Measurements from ENCODE around the gene RPS16.

RPS16 gene

DNA sequence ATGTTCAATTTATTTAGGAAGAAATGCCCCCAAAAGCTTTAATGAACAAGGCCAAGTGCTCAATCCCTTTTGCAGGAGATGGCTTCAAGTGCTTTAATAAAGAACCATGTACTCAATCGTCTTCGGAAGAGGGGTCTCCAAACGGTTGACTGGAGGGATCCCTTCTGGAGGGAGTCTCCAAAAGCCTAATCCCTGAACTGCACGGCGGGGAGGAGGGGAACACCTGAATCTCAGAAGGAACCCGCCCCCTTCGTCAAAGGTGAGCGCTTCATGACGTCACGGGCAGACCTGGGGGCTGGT lies 45.3 kb downstream of the RPS16 start:
- peak in 1 of 3 donors; percentile 59 for DNase-seq (ENCODE audit: low read depth in 2 of 3, low spot score in 1 of 3)

DNA sequence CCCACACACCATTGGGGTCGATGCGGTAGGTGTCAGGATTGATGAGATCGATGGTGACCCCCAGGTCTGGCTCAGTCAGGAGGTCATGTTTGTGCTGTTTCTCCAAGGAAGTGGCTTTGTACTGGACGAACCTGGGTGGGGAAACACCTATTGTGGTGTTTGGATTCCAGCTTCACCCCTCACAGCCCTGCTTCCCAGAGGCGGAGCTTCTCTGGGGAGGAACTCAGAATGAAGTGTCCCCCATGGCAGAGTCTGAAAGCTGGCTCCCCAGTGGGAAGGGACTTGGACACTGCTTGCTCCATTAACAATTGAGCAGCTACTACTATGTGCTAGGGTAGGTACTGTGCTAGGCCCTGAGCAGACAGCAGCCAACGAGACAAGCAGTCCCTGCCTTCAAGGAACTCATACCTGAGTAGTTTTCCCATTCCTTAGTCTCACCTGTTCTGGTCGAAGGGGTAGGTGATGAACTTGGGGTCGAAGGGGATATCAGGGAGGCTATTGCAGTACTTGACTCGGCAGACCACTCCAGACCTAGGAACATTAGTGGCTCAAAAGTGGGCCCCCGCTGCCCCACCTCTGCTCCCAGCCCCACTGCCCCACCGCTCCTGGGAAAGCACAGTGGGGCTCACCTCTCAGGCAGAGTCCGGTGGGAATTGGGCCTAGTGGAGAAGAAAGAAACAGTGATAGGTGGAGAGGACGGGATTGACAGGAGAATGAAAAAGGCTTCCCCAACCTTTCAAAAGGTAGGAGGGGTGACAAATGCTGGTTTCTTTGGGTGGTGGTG lies 45.9 kb downstream of the RPS16 start:
- no peak for DNase-seq (ENCODE audit: low read depth in 2 of 3, low spot score in 1 of 3)

DNA sequence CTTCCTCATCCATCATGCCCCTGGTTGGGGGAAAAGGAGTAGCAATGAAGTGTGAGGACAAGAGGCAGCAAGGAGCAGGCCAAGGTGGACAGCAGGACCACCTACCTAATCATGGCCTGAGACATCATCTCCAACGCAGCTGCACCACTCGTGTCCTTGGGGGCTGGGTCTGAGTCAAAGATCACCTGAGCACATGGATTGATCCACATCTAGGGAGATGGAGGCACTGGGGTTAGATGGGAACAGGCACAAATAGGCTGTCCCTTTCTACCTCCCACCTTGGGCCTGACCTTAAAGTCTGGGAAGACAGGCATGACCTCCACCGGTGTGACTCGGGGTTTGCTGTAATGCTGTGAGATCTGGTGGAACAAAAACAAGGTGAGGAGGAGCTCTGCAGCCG lies 47.1 kb downstream of the RPS16 start:
- no peak for DNase-seq (ENCODE audit: low read depth in 2 of 3, low spot score in 1 of 3)

DNA sequence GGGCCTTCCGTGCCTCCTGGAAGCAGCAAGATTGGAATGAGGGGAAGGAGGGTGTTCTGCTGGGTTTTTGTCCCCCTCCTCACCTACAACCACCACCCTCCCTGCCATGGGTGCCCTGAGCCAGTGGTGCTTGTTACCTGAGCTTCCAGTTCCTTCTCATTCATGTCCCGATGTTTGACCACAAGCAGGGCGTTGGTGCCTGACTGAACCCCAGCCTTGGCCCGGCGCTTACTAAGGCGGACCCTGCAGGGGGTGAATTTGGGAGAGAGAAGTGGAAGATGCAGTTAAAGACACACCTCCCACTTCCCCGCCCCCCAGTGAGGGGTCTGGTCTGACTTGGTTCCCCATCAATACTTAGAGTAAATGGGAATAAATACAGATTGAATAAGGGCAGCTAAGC lies 49.2 kb downstream of the RPS16 start:
- no peak for DNase-seq (ENCODE audit: low read depth in 2 of 3, low spot score in 1 of 3)

DNA sequence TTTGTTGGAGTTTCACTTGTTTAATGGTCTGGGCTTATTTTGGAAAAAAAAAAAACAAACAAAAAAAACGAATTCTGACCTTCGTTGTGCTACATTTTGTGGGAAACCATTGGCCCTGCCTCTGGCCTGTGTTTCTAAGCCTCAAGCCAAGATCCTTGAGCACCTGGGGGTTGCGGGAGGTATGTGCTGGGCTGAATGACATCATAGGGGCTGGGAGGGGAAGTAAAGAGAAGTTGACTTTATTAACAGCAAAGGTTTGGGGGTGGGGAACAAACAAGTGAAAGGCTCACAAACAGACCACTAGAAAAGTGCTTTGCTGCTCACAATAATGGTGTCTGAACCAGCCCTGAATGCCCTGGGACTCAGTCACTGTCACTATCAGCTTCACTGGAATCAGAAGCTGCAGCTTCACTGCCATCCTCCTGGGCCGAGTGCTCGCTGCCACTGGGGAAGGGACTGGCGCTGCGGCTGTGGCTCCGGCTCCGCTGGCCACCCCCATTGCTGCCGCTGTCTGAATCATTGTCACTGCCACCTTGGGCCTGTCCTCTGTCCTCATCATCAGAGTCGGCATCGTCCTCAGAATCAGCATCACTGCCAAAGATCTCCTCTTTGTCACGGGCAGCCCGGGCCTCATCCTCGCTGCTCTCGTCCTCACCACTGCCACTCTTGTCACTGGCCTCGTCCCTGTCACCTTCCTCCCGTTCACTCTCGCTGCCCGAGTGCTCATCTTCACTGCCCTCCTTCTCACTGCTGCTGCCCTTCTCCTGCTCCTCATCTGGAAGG lies 49.9 kb downstream of the RPS16 start:
- no peak for DNase-seq (ENCODE audit: low read depth in 2 of 3, low spot score in 1 of 3)

DNA sequence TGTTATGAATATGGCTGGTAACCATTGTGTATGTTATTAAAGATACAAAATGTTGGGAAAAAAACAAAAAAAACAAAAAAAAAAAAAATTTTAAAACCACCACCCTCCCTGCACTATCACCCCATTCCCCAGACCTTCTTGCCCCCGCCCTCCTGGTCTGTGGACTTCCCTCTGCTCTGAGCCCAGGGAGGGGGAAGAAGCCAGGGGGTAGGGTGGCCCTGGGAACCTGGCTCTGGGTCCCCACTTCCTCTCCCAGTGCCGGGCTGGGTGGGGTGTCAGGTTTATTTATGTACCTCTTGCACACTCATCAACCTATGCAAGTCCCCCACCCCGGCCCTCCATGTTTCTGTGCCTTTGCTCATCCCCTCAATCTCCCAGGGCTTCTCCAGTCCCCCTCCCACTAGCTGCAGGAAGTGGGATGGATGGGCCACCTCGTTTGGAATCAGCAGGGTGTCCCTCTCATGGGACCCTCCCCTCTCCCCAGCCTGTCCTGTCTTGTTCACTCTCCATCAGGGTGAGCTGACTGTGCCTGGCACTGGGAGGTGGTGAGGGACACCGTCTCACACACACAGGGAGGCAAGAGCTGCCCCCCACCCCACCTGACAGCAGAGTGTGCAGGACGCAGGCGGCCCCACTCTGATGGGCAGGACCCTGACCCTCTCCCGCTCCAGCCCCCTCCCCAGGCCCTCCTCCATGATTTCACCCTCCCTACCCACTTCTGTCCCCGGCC lies 50.7 kb downstream of the RPS16 start:
- DNase-seq (ENCODE audit: low read depth in 2 of 3, low spot score in 1 of 3), result no peak
